Lower lobe of right lung (tissue), 2 donors: ENCODE measurements around the gene WDR6. TPM values are rescaled to one million over a fixed set of nuclear protein-coding genes. Genes with fewer than 3 reads are reported as not detected.

Source experiments
- ATAC-seq, 2 donors: fragments of 200-7000 bp; cut with Tn5 transposase; one replicate each; pipeline ENCODE4 v1.9.1; 2020 to 2022; ENCODE audit warnings: mild to moderate bottlenecking in 2 of 2, moderate library complexity in 2 of 2
- DNase-seq: peaks from one replicate; pipeline ENCODE4 v3.0.0-alpha.2; 2020
- H3K27ac ChIP-seq: fragments of 200-600 bp; one replicate; pipeline ENCODE4 v1.8.0; 2022
- H3K27me3 ChIP-seq: fragments of 200-600 bp; one replicate; pipeline ENCODE4 v1.8.0; 2022; ENCODE audit warnings: low read depth
- H3K36me3 ChIP-seq: fragments of 200-600 bp; one replicate; pipeline ENCODE4 v1.8.0; 2022; ENCODE audit warnings: mild to moderate bottlenecking
- H3K4me1 ChIP-seq: fragments of 200-600 bp; one replicate; pipeline ENCODE4 v1.8.0; 2022
- H3K4me3 ChIP-seq: fragments of 200-600 bp; one replicate; pipeline ENCODE4 v1.8.0; 2022; ENCODE audit warnings: mild to moderate bottlenecking
- H3K9me3 ChIP-seq: fragments of 200-600 bp; one replicate; pipeline ENCODE4 v1.8.0; 2022
- intact Hi-C: fragments of 100-400 bp; cut with DNase I; formaldehyde crosslinking; loops from one replicate; pipeline ENCODE4 v1.11.0; 2022
- total RNA-seq: library from RNA; stranded (reverse); fragmentation: NEBNext Ultra II Directional; extraction: Animal tissue kit (Norgen Biotek cat#: 25700); gene quantifications from one replicate; pipeline ENCODE4 v1.2.1, GENCODE V29; 2021
- TF ChIP-seq, protein P1 (sequence below): fragments of 200-600 bp; IDR thresholded peaks from one replicate; pipeline ENCODE4 v1.8.0; 2022; ENCODE audit warnings: antibody characterized with exemption, mild to moderate bottlenecking
- donor health status: DM: no; HTN: yes; CAD: no; lungs with severe emphysema.

The WDR6 gene
- total RNA-seq, 1 donor from 2014 or later, result 157 TPM

DNA sequence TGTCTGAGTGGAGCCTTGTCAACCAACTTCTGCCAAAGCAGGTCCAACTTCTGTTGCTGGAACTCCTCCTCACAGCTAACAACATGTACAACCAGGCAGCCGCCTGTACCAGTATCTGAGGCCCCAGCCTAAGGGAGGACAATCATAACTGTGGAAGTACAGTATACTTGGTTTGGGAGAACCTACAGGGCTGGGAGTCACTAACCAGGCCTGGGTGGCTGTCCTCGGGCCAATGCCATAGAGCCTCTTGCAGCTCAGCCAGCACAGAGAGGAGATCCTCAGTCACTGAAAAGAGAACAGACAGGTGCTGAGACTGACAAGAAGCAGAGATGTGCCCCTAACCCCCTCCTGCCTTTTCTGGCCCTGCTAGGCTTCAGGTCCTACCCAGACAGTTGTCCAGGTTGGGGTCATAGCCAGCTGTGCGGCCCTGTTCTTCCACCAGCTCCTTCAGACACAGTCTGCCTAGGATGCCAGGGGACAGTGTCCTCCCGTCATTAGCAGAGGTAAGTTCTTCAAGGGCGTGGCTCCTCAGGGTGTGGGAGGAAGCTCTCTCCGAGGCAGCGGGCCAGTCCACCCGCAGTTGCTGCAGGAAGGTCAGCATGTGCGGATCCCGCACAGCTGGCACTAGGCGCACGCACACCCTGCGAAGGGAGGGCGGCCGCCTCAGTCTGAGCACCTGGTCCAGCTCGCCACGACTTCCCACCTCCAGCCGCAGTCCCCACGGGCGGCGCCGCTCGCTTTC is 10.2 kb downstream of the WDR6 start:
- intact Hi-C loops, result no loop called here
- H3K27ac ChIP-seq, result peak overlapping the region; percentile 88
- peaks cover 43% of the 10 kb centered on the region for H3K36me3 ChIP-seq
- H3K27me3 ChIP-seq, result no peaks in the 10 kb centered on the region
- H3K4me1 ChIP-seq, result peaks cover 34% of the 10 kb centered on the region
- TF ChIP-seq, protein P1, sequence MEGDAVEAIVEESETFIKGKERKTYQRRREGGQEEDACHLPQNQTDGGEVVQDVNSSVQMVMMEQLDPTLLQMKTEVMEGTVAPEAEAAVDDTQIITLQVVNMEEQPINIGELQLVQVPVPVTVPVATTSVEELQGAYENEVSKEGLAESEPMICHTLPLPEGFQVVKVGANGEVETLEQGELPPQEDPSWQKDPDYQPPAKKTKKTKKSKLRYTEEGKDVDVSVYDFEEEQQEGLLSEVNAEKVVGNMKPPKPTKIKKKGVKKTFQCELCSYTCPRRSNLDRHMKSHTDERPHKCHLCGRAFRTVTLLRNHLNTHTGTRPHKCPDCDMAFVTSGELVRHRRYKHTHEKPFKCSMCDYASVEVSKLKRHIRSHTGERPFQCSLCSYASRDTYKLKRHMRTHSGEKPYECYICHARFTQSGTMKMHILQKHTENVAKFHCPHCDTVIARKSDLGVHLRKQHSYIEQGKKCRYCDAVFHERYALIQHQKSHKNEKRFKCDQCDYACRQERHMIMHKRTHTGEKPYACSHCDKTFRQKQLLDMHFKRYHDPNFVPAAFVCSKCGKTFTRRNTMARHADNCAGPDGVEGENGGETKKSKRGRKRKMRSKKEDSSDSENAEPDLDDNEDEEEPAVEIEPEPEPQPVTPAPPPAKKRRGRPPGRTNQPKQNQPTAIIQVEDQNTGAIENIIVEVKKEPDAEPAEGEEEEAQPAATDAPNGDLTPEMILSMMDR, result no peak
- no peak for DNase-seq
- peak overlapping the region; percentile 98 for H3K4me3 ChIP-seq
- H3K9me3 ChIP-seq, result no peaks in the 10 kb centered on the region
- ATAC-seq, result no peak

DNA sequence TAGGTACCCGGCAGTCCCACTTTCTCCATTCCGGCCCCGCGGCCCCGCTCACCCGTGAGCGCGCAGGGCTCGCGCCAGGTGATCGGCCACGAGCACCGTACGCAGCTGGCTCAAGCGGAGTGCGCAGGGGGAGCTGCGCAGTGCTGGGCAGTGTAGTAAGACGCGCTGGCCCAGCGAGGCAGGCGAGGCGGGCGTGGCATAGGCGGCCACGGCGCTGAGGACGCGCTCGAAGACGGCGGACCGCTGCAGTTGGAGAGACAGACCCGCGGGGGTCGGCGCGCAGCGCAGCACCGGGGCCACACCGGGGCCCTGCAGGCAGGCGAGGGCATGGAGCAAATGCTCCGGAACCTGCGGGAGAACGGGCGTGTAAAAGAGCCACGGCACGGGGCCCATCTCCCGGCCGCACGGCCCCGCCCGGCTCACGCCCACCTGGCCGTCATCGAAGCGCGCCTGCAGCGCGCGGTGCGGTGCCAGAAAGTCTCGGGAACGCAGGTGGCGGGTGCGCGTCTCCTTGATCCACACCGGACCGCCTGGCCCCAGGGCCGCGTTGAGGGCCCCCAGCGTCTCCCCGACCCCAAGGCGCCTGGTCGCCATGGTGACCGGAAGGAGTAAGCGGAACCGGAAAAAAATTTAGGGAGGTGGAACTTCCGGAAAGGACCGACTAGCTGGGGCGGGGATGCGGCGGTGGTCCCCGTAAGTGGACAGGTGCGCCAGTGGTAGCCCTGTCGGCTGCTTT is 10.9 kb downstream of the WDR6 start, which contains the start of gene DALRD3:
Gene DALRD3 (minus strand): TSS at position 610 of the 736 bp plus-strand sequence. CDS start 16 bp downstream, at position 594.
- Histone ChIP-seq H3K4me1 (peaks cover 41% of the 10 kb centered on the region), H3K9me3 (no peaks in the 10 kb centered on the region), H3K36me3 (peaks cover 40% of the 10 kb centered on the region), H3K4me3 (peak within 1 kb of the TSS; percentile 98), H3K27me3 (no peaks in the 10 kb centered on the region), H3K27ac (peak within 1 kb of the TSS; percentile 88)
- intact Hi-C loops, result no loop called here
- TF ChIP-seq, protein P1, result no peak
- ATAC-seq (peak; percentile 25 to 30), DNase-seq (peak; percentile 79)

DNA sequence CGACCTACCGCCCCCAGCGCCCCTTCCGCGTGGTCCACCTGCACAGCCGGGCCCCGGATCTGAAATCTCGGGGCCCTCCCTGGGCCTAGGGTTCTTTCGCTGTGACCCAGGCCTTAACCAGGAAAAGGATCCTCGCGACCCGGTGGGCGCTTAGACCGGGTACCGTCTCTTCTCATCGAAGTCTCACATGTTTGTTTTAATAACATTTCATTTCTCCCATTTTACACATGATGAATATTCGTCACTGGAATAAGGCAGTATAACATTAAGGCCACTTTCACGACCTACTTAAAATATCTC is 11.5 kb downstream of the WDR6 start:
- Histone ChIP-seq H3K9me3 (no peaks in the 10 kb centered on the region), H3K4me3 (peak overlapping the region; percentile 98), H3K27ac (peak overlapping the region; percentile 88), H3K36me3 (peaks cover 40% of the 10 kb centered on the region), H3K4me1 (peaks cover 45% of the 10 kb centered on the region), H3K27me3 (no peaks in the 10 kb centered on the region)
- TF ChIP-seq, protein P1, result no peak
- ATAC-seq (no peak), DNase-seq (no peak)
- intact Hi-C loops, result no loop called here

DNA sequence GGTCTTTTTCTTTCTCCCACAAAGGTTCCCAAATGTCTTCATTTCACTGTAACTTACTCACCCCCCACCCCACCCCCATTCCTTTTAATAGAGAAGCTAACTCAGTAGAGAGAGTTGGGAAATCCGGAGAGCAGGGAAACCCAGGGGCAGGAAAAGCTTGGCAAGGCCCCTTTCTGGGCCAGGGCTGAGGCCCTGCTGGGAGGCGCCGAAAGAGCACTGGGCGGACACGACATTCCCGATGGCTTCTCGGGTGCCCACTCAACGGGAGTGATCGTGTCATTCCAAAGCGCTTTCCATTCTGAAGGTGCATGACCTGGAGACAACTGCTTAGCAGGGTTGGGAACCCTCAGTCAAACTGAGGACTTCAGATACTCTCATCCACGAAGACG is 12.7 kb downstream of the WDR6 start:
- TF ChIP-seq, protein P1, result no peak
- DNase-seq (peak; percentile 31), ATAC-seq (no peak)
- Histone ChIP-seq H3K4me1 (peaks cover 50% of the 10 kb centered on the region), H3K27me3 (no peaks in the 10 kb centered on the region), H3K9me3 (no peaks in the 10 kb centered on the region), H3K27ac (peak overlapping the region; percentile 100), H3K36me3 (peaks cover 41% of the 10 kb centered on the region), H3K4me3 (peak overlapping the region; percentile 93)
- intact Hi-C loops, result no loop called here

GRCh38 chr3:49020330-49021212 is 13.4 kb downstream of the WDR6 start:
- Histone ChIP-seq H3K27ac (peak overlapping the region; percentile 100), H3K4me1 (peaks cover 54% of the 10 kb centered on the region), H3K36me3 (peaks cover 41% of the 10 kb centered on the region), H3K27me3 (no peaks in the 10 kb centered on the region), H3K4me3 (peak overlapping the region; percentile 93), H3K9me3 (no peaks in the 10 kb centered on the region)
- ATAC-seq, result peak; percentile 26 to 29
- TF ChIP-seq, protein P1, result no peak
- peak; percentile 87 for DNase-seq
- intact Hi-C loops, result no loop called here
